Testis (tissue), 3 donors: ENCODE data around the gene DNAJC6. TPM values are rescaled to one million over a fixed set of nuclear protein-coding genes. Genes with fewer than 3 reads are reported as not detected.

ENCODE experiments used
- DNase-seq: peaks from one replicate; pipeline ENCODE4 v3.0.0-alpha.2; 2019
- H3K27ac ChIP-seq, 2 donors: fragments of 200-600 bp; sonication (generic); one replicate each; pipeline ENCODE4 v1.5.1; 2019
- H3K27me3 ChIP-seq: fragments of 200-600 bp; sonication (generic); one replicate; pipeline ENCODE4 v1.5.1; 2019
- H3K36me3 ChIP-seq: fragments of 200-600 bp; sonication (generic); one replicate; pipeline ENCODE4 v1.5.1; 2017; ENCODE audit warnings: low read depth; ENCODE audit errors: missing control alignments
- H3K4me1 ChIP-seq: fragments of 200-600 bp; sonication (generic); one replicate; pipeline ENCODE4 v1.5.1; 2019
- H3K4me3 ChIP-seq, 2 donors: fragments of 200-600 bp; sonication (generic); one replicate each; pipeline ENCODE4 v1.5.1; 2017 to 2019
- H3K9me3 ChIP-seq: fragments of 200-600 bp; sonication (generic); one replicate; pipeline ENCODE4 v1.5.1; 2017
- CTCF ChIP-seq, 3 experiments: fragments of 450-650 bp in 2 of 3; fragments of 200-600 bp in 1 of 3; sonication (generic) in 1 of 3; IDR thresholded peaks; one replicate each; pipeline ENCODE4 v1.5.1; 2016 to 2019; ENCODE audit warnings: antibody characterized with exemption in 3 of 3, mild to moderate bottlenecking in 2 of 3, moderate library complexity in 1 of 3
- POLR2A ChIP-seq: fragments of 450-650 bp; IDR thresholded peaks from one replicate; pipeline ENCODE4 v1.6.1; 2017; ENCODE audit warnings: antibody characterized with exemption, mild to moderate bottlenecking, moderate library complexity
- WGBS, 2 donors: methylation state at CpG; one replicate each; pipeline ENCODE4 v1.1.5; 2018; 5-methylcytosine and 5-hydroxymethylcytosine counted together
- intact Hi-C: fragments of 100-400 bp; cut with DNase I; formaldehyde crosslinking; loops from one replicate; pipeline ENCODE4 v1.15.1; 2023; ENCODE audit warnings: low total_unique reads
- polyA plus RNA-seq: library from polyadenylated mRNA; stranded (reverse); fragments of 350-450 nt; fragmentation: Illumina TruSeq; extraction: RNeasy Lipid Tissue Mini Kit (QIAGEN cat#74804); gene quantifications from one replicate; pipeline ENCODE4 v1.2.3, GENCODE V29; 2014; ENCODE audit warnings: low read depth, low replicate concordance; ENCODE audit not compliant: insufficient read depth
- total RNA-seq, 2 donors: library from RNA; depleted of rRNA; stranded (reverse); fragments of >200 nt; gene quantifications; one replicate each; pipeline ENCODE4 v1.2.3, GENCODE V29; 2016

DNAJC6 gene
- total and polyA plus RNA-seq, 3 donors from 2014 or later, result 5.1 to 7.3 (median 5.2) TPM

DNA sequence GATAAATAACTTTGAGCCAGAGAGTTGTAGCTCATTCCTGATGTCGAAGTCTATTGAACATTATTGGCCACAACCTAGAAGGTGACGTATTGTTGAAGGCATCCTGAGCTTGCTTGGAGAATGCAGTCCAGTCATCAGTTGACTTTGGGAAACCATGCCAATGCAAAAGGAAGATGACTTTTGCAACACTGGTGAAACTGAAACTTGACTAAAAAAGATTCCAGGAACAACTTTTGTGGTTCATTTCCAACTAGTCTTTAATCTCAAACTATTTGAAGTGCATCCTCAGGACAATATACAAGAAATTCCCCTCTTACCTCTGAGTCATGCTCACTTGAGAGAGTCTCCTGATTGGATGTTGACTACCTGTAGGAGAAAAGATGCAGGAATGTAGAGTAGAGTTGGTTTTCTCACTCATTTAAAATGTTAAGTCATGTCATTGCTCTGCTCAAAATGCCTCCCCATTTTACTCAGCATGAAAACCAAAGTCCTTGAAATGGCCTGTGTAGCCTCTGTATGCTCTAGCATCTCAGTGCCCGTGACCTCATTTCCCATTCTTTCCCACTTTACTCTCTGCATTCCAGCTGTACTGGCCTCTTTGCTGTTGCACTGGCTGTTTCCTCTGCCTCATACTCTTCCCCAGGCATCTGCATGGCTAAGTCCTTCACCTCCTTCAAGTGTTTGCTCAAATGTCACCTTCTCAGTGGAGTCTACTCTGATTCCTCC, 86.7 kb downstream of the DNAJC6 start:
- WGBS, 2 donors, result 90 to 96% methylated on average over 3 of the region's 3 CpGs
- Histone ChIP-seq H3K27ac (no peak overlapping the region), H3K27me3 (no peaks in the 10 kb centered on the region), H3K4me1 (no peaks in the 10 kb centered on the region), H3K4me3 (no peak overlapping the region), H3K9me3 (no peaks in the 10 kb centered on the region), H3K36me3 (no peaks in the 10 kb centered on the region)
- no peak for DNase-seq
- TF ChIP-seq CTCF (IDR thresholded peaks at IDR 0.05), result no peak
- TF ChIP-seq POLR2A, result no peak
- intact Hi-C loops, result no loop called here

- H3K36me3 ChIP-seq, result no peaks in the 10 kb centered on the region
- WGBS, 2 donors, result 96 to 98% methylated on average over 1 of the region's 1 CpG
- intact Hi-C loops, result no loop called here
- H3K9me3 ChIP-seq, result no peaks in the 10 kb centered on the region
- TF ChIP-seq POLR2A (no peak), CTCF (IDR thresholded peaks at IDR 0.05) (no peak)
- H3K4me1 ChIP-seq, result no peaks in the 10 kb centered on the region
- no peak for DNase-seq
- no peak overlapping the region for H3K27ac ChIP-seq
- H3K27me3 ChIP-seq, result no peaks in the 10 kb centered on the region
- H3K4me3 ChIP-seq, result no peak overlapping the region
These were observed 88.7 kb downstream of the DNAJC6 start for GRCh38 chr1:65398083-65398482.

- TF ChIP-seq POLR2A (no peak), CTCF (IDR thresholded peaks at IDR 0.05) (no peak)
- Histone ChIP-seq H3K4me1 (no peaks in the 10 kb centered on the region), H3K36me3 (no peaks in the 10 kb centered on the region), H3K27ac (no peak overlapping the region), H3K4me3 (no peak overlapping the region), H3K27me3 (no peaks in the 10 kb centered on the region), H3K9me3 (no peaks in the 10 kb centered on the region)
- 88% methylated on average over 1 of the region's 1 CpG for WGBS, 2 donors
- DNase-seq, result no peak
- intact Hi-C loops, result no loop called here
These were observed 89.7 kb downstream of the DNAJC6 start for GRCh38 chr1:65399003-65399402.

DNA sequence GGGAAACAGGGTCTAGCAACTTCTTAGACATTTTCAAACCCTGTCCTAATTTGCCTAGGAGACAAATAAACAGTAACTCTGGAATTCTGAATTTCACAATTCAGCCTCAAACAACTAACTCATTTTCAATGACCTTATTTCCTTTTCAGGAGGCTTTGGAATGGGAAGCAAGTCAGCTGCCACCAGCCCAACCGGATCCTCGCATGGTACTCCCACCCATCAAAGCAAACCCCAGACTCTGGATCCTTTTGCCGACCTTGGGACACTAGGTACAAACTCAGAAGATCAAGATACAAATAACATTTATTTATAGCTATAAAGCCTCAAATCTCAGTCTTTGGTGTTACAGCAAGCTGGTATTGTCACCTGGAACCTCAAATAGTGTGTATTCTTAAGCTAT, 92.3 kb downstream of the DNAJC6 start:
- intact Hi-C loops, result no loop called here

More for the DNA sequence above, 92.3 kb downstream of the DNAJC6 start:
- Histone ChIP-seq H3K27ac (no peak overlapping the region), H3K9me3 (no peaks in the 10 kb centered on the region), H3K4me3 (no peak overlapping the region), H3K4me1 (no peaks in the 10 kb centered on the region), H3K27me3 (no peaks in the 10 kb centered on the region), H3K36me3 (no peaks in the 10 kb centered on the region)
- no peak for DNase-seq
- TF ChIP-seq CTCF (IDR thresholded peaks at IDR 0.05) (no peak), POLR2A (no peak)
- 82 to 86% methylated on average over 3 of the region's 3 CpGs for WGBS, 2 donors
